H9 (cell line): ENCODE data around the gene ZNF609. TPM values are rescaled to one million over a fixed set of nuclear protein-coding genes. Genes with fewer than 3 reads are reported as not detected.
A peak's percentile ranks its signal among the peaks of the same experiment; 100 is the strongest.

Experiments used
- DNase-seq: peaks from one replicate; pipeline ENCODE4 v3.0.0-alpha.2; 2017
- H2AFZ ChIP-seq: one replicate; pipeline ENCODE4 v1.6.1; 2013; ENCODE audit warnings: mild to moderate bottlenecking, low read length, control low read depth, moderate library complexity
- H2AK5ac ChIP-seq: 2 replicates; pipeline ENCODE4 v1.6.1; 2013; ENCODE audit warnings: low read length, control low read depth, mixed read lengths; ENCODE audit not compliant: insufficient read length
- H2BK120ac ChIP-seq: one replicate; pipeline ENCODE4 v1.6.1; 2013; ENCODE audit warnings: low read depth, mild to moderate bottlenecking, low read length, control low read depth, inconsistent platforms; ENCODE audit not compliant: poor library complexity, severe bottlenecking
- H2BK12ac ChIP-seq: 2 replicates; pipeline ENCODE4 v1.6.1; 2013; ENCODE audit warnings: low read length, control low read depth, mixed read lengths, low read depth; ENCODE audit not compliant: insufficient read length
- H2BK15ac ChIP-seq: 2 replicates; pipeline ENCODE4 v1.6.1; 2013; ENCODE audit warnings: low read depth, low read length, control low read depth
- H2BK20ac ChIP-seq: one replicate; pipeline ENCODE4 v1.6.1; 2013; ENCODE audit warnings: low read depth, mild to moderate bottlenecking, low read length, control low read depth, inconsistent platforms; ENCODE audit not compliant: poor library complexity, severe bottlenecking
- H2BK5ac ChIP-seq: 2 replicates; pipeline ENCODE4 v1.6.1; 2013; ENCODE audit warnings: low read length, control low read depth, mixed read lengths; ENCODE audit not compliant: insufficient read length
- H3K14ac ChIP-seq: 2 replicates; pipeline ENCODE4 v1.6.1; 2013; ENCODE audit warnings: low read length, control low read depth; ENCODE audit not compliant: insufficient read depth
- H3K18ac ChIP-seq: 2 replicates; pipeline ENCODE4 v1.6.1; 2013; ENCODE audit warnings: low read depth, mild to moderate bottlenecking, mixed read lengths, low read length, control low read depth; ENCODE audit not compliant: insufficient read length
- H3K23ac ChIP-seq: 2 replicates; pipeline ENCODE4 v1.6.1; 2013; ENCODE audit warnings: low read length, control low read depth, mixed read lengths, low read depth; ENCODE audit not compliant: insufficient read length
- H3K23me2 ChIP-seq: 2 replicates; pipeline ENCODE4 v1.6.1; 2013; ENCODE audit warnings: low read depth, mild to moderate bottlenecking, mixed read lengths, low read length, control low read depth; ENCODE audit not compliant: insufficient read length, poor library complexity, severe bottlenecking
- H3K27ac ChIP-seq: 2 replicates; pipeline ENCODE4 v1.5.1; 2013; ENCODE audit warnings: low read length, control low read depth, mixed read lengths, low read depth; ENCODE audit not compliant: insufficient read length
- H3K27me3 ChIP-seq: 2 replicates; pipeline ENCODE4 v1.6.1; 2013; ENCODE audit warnings: low read length, control low read depth, inconsistent platforms; ENCODE audit not compliant: insufficient read depth
- H3K4ac ChIP-seq: 2 replicates; pipeline ENCODE4 v1.6.1; 2013; ENCODE audit warnings: low read depth, mild to moderate bottlenecking, control low read depth, inconsistent platforms, low read length, moderate library complexity
- H3K4me1 ChIP-seq: 2 replicates; pipeline ENCODE4 v1.6.1; 2013; ENCODE audit warnings: low read length, control low read depth, inconsistent platforms; ENCODE audit not compliant: insufficient read depth
- H3K4me2 ChIP-seq: 2 replicates; pipeline ENCODE4 v1.6.1; 2013; ENCODE audit warnings: low read length, control low read depth, mixed read lengths; ENCODE audit not compliant: insufficient read length, insufficient read depth
- H3K56ac ChIP-seq: 2 replicates; pipeline ENCODE4 v1.6.1; 2013; ENCODE audit warnings: low read depth, mild to moderate bottlenecking, mixed read lengths, low read length, control low read depth; ENCODE audit not compliant: insufficient read length
- H3K79me1 ChIP-seq: 2 replicates; pipeline ENCODE4 v1.6.1; 2013; ENCODE audit warnings: low read depth, mild to moderate bottlenecking, moderate library complexity, low read length, control low read depth, inconsistent platforms; ENCODE audit not compliant: insufficient read depth, poor library complexity, severe bottlenecking
- H3K79me2 ChIP-seq: 2 replicates; pipeline ENCODE4 v1.6.1; 2013; ENCODE audit warnings: low read length, control low read depth, inconsistent platforms; ENCODE audit not compliant: insufficient read depth
- H3K9ac ChIP-seq: 2 replicates; pipeline ENCODE4 v1.6.1; 2013; ENCODE audit warnings: low read length, control low read depth, mixed read lengths; ENCODE audit not compliant: insufficient read length; ENCODE audit errors: extremely low read depth
- H3K9me3 ChIP-seq: one replicate; pipeline ENCODE4 v1.6.1; 2013; ENCODE audit warnings: low read depth, low read length, inconsistent platforms; ENCODE audit not compliant: control insufficient read depth
- H3T11ph ChIP-seq: one replicate; pipeline ENCODE4 v1.6.1; 2013; ENCODE audit warnings: mild to moderate bottlenecking, low read length, control low read depth, inconsistent platforms
- H4K20me1 ChIP-seq: one replicate; pipeline ENCODE4 v1.6.1; 2013; ENCODE audit not compliant: control insufficient read depth, insufficient read length, insufficient read depth
- H4K5ac ChIP-seq: 2 replicates; pipeline ENCODE4 v1.6.1; 2013; ENCODE audit warnings: low read depth, mild to moderate bottlenecking, mixed read lengths, low read length, control low read depth; ENCODE audit not compliant: insufficient read length
- H4K8ac ChIP-seq: replicated peaks from 2 replicates; pipeline ENCODE4 v1.6.1; 2013; ENCODE audit warnings: low read length, control low read depth, mixed read lengths, low read depth; ENCODE audit not compliant: insufficient read length
- H4K91ac ChIP-seq: 2 replicates; pipeline ENCODE4 v1.6.1; 2013; ENCODE audit warnings: low read depth, mild to moderate bottlenecking, moderate library complexity, mixed read lengths, low read length, control low read depth; ENCODE audit not compliant: insufficient read length
- H3K27ac Mint-ChIP-seq, 3 experiments: 2 replicates in 2 of 3; 3 replicates in 1 of 3; pipeline ENCODE4 v1.8.0; 2020 to 2021; ENCODE audit warnings: mixed read lengths in 3 of 3, mild to moderate bottlenecking in 1 of 3, moderate library complexity in 1 of 3
- H3K27me3 Mint-ChIP-seq: 2 replicates; pipeline ENCODE4 v1.8.0; 2021; ENCODE audit warnings: low read depth, mild to moderate bottlenecking, moderate library complexity, mixed read lengths
- H3K36me3 Mint-ChIP-seq, 3 experiments: 2 replicates in 2 of 3; 3 replicates in 1 of 3; pipeline ENCODE4 v1.8.0; 2020 to 2021; ENCODE audit warnings: low read depth in 3 of 3, mixed read lengths in 3 of 3; ENCODE audit not compliant: insufficient read depth in 1 of 3
- H3K4me1 Mint-ChIP-seq, 2 experiments: 2 replicates each; pipeline ENCODE4 v1.8.0; 2020; ENCODE audit warnings: mixed read lengths in 2 of 2
- H3K4me3 Mint-ChIP-seq, 2 experiments: 2 replicates in 1 of 2; 3 replicates in 1 of 2; pipeline ENCODE4 v1.8.0; 2020 to 2021; ENCODE audit warnings: mild to moderate bottlenecking in 2 of 2, mixed read lengths in 2 of 2, moderate library complexity in 1 of 2
- H3K9me3 Mint-ChIP-seq, 2 experiments: 2 replicates in 1 of 2; 3 replicates in 1 of 2; pipeline ENCODE4 v1.8.0; 2020; ENCODE audit warnings: mild to moderate bottlenecking in 2 of 2, mixed read lengths in 2 of 2, moderate library complexity in 1 of 2
- whole genome bisulfite sequencing: extraction: QIAGEN DNeasy Blood & Tissue Kit; methylation state at CpG from one replicate; pipeline ENCODE4 v1.1.7; 2013; ENCODE audit warnings: missing lambda C conversion rate, low lambda C conversion rate, mixed read lengths; ENCODE audit not compliant: insufficient read length; ENCODE audit errors: extremely low coverage; 5-methylcytosine and 5-hydroxymethylcytosine counted together
- total RNA-seq: library from RNA; stranded (reverse); gene quantifications from 2 replicates; pipeline ENCODE4 v1.2.1, GENCODE V29; 2021
- TF ChIP-seq, protein P1 (sequence below): fragments of 200-600 bp; sonication (generic); conservative IDR thresholded peaks from 3 replicates; pipeline ENCODE4 v1.8.0; 2021; ENCODE audit warnings: antibody characterized with exemption, mild to moderate bottlenecking

Gene ZNF609
- total RNA-seq, 1 experiment from 2014 or later, result 45.3 TPM

DNA sequence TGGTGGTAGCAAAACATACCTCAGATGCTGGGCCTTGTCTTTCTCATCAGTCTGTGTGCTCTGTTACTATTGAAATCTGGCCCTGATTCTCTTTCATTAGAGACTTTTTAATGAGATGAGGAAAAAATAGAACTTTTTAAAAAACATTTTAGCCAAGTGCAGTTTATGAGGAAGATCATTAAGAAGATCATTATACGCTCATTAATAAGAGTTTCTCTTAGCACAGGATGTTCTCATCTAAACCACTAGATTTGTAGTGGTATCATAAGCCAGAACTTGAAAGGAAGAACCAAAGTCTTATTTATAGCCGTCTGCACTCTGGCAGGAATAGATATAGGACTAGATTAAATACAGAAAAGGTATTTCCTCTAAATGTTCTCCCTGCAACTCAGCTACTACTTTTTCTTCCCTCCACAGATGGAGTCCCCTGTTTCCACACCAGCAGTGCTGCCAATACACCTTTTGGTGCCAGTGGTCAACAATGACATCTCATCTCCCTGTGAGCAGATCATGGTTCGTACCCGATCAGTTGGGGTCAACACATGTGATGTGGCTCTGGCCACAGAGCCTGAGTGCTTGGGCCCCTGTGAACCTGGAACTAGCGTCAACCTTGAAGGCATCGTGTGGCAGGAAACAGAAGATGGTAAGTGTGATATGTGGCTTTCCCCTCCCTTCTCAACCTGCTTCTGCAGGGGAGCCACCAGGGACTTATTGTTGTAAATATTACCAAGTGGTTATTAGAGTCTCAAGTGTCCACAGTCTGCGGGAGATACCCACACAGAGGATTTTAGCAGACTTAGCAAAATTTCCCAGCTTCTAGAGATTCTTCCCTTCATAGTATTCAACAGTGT, 162.3 kb downstream of the ZNF609 start:
- Mint-ChIP-seq H3K36me3 (peaks cover 5 to 19% (median 5%) of the 10 kb centered on the region in 3 experiments; a peak in 5 of 7 replicates), H3K4me3 (no peak overlapping the region), H3K27me3 (no peaks in the 10 kb centered on the region), H3K4me1 (peaks cover 34% of the 10 kb centered on the region in 2 experiments), H3K27ac (peak overlapping the region in 1 of 3 experiments; percentile 47; a peak in 2 of 7 replicates), H3K9me3 (no peaks in the 10 kb centered on the region)
- no peak overlapping the region for H3K27ac ChIP-seq
- TF ChIP-seq, protein P1, sequence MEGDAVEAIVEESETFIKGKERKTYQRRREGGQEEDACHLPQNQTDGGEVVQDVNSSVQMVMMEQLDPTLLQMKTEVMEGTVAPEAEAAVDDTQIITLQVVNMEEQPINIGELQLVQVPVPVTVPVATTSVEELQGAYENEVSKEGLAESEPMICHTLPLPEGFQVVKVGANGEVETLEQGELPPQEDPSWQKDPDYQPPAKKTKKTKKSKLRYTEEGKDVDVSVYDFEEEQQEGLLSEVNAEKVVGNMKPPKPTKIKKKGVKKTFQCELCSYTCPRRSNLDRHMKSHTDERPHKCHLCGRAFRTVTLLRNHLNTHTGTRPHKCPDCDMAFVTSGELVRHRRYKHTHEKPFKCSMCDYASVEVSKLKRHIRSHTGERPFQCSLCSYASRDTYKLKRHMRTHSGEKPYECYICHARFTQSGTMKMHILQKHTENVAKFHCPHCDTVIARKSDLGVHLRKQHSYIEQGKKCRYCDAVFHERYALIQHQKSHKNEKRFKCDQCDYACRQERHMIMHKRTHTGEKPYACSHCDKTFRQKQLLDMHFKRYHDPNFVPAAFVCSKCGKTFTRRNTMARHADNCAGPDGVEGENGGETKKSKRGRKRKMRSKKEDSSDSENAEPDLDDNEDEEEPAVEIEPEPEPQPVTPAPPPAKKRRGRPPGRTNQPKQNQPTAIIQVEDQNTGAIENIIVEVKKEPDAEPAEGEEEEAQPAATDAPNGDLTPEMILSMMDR, result no peak
- H3K18ac ChIP-seq, result no peak overlapping the region
- no peak overlapping the region for H2AFZ ChIP-seq
- H4K8ac ChIP-seq, result no peak overlapping the region
- no peak overlapping the region for H3K4me2 ChIP-seq
- peaks cover 7% of the 10 kb centered on the region for H3K79me1 ChIP-seq
- DNase-seq, result no peak
- H4K20me1 ChIP-seq, result no peaks in the 10 kb centered on the region
- no peak overlapping the region for H2BK20ac ChIP-seq
- no peak overlapping the region for H2AK5ac ChIP-seq
- H3K23ac ChIP-seq, result no peak overlapping the region
- no peak overlapping the region for H2BK5ac ChIP-seq
- no peaks in the 10 kb centered on the region for H3K23me2 ChIP-seq
- H3K56ac ChIP-seq, result no peak overlapping the region
- no peak overlapping the region for H3K14ac ChIP-seq
- no peak overlapping the region for H3K4ac ChIP-seq
- H2BK120ac ChIP-seq, result no peak overlapping the region
- H3K4me1 ChIP-seq, result no peaks in the 10 kb centered on the region; the same call in 1 of the 2 replicates
- no CpG with 5 or more reads among the region's 7 CpGs for WGBS
- no peak overlapping the region for H4K91ac ChIP-seq
- no peak overlapping the region for H4K5ac ChIP-seq
- H2BK12ac ChIP-seq, result no peak overlapping the region
- H3K27me3 ChIP-seq, result no peaks in the 10 kb centered on the region
- no peaks in the 10 kb centered on the region for H3K9me3 ChIP-seq
- no peak overlapping the region for H2BK15ac ChIP-seq
- no peak overlapping the region for H3T11ph ChIP-seq
- peaks cover 5% of the 10 kb centered on the region; the same call in 1 of the 2 replicates for H3K79me2 ChIP-seq
- no peak overlapping the region for H3K9ac ChIP-seq
